Ascending aorta (tissue), 2 donors: ENCODE results near the gene C1orf232. TPM values are rescaled to one million over a fixed set of nuclear protein-coding genes. Genes with fewer than 3 reads are reported as not detected.

ENCODE experiments used
- DNase-seq, 2 donors: peaks; one replicate each; pipeline ENCODE4 v3.0.0-alpha.2; 2019; ENCODE audit warnings: low spot score in 2 of 2
- H3K27ac ChIP-seq, 2 donors: fragments of 200-600 bp; sonication (generic); one replicate each; pipeline ENCODE4 v1.5.1; 2016 to 2017; ENCODE audit warnings: mild to moderate bottlenecking in 1 of 2
- H3K27me3 ChIP-seq: fragments of 200-600 bp; sonication (generic); one replicate; pipeline ENCODE4 v1.5.1; 2017
- H3K36me3 ChIP-seq, 2 donors: fragments of 200-600 bp; sonication (generic); one replicate each; pipeline ENCODE4 v1.5.1; 2016
- H3K4me1 ChIP-seq, 2 donors: fragments of 200-600 bp; sonication (generic); one replicate each; pipeline ENCODE4 v1.5.1; 2016 to 2017; ENCODE audit warnings: mild to moderate bottlenecking in 1 of 2
- H3K4me3 ChIP-seq, 2 donors: fragments of 200-600 bp; sonication (generic); one replicate each; pipeline ENCODE4 v1.5.1; 2016 to 2017; ENCODE audit warnings: mild to moderate bottlenecking in 1 of 2
- H3K9me3 ChIP-seq, 2 donors: fragments of 200-600 bp; sonication (generic); one replicate each; pipeline ENCODE4 v1.5.1; 2016
- intact Hi-C: fragments of 100-400 bp; cut with DNase I; formaldehyde crosslinking; loops from one replicate; pipeline ENCODE4 v1.15.1; 2023
- total RNA-seq: library from RNA; depleted of rRNA; stranded (reverse); fragments of >200 nt; gene quantifications from one replicate; pipeline ENCODE4 v1.1.0, GENCODE V29; 2016
- TF ChIP-seq, protein P1 (sequence below), 3 experiments: fragments of 200-600 bp in 2 of 3; fragments of 450-650 bp in 1 of 3; sonication (generic) in 2 of 3; IDR thresholded peaks; one replicate each; pipeline ENCODE4 v1.5.1; 2016 to 2019; ENCODE audit warnings: antibody characterized with exemption in 3 of 3, mild to moderate bottlenecking in 1 of 3, moderate library complexity in 1 of 3

The C1orf232 gene
- total RNA-seq, 1 donor from 2014 or later, result not detected

DNA sequence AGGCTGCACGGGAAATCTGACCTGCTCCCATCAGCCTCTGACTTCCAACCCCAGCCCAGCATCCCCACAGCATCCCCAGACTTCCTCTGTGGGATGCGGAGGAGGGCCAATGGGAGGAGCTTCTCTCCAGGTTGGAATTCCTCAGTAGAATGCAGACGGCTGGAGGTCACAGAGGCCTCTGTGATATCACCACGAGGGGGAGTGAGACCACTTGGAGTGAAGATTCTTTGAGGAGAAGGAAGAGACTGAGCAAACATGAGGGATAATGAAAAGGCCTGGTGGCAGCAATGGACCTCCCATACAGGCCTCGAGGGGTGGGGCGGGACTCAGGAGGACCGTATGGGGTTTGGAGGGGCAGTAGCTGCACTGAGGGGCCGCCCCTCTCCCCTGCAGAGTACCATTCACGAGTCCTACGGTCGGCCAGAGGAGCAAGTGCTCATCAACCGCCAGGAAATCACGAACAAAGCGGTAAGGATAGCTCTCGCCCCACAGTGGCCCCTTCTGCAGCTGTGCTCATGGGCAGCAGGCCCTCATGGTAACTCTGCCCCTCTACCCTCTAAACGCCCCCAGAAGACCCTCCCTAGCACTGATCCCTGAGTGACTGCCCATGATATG, 21.7 kb upstream of the C1orf232 start, which contains the start of gene CATSPER4:
TSS of gene CATSPER4 (plus strand) at position 230 of the 615 bp plus-strand sequence. CDS start at position 256, 26 bp downstream.
- intact Hi-C loops, result no loop called here

DNA sequence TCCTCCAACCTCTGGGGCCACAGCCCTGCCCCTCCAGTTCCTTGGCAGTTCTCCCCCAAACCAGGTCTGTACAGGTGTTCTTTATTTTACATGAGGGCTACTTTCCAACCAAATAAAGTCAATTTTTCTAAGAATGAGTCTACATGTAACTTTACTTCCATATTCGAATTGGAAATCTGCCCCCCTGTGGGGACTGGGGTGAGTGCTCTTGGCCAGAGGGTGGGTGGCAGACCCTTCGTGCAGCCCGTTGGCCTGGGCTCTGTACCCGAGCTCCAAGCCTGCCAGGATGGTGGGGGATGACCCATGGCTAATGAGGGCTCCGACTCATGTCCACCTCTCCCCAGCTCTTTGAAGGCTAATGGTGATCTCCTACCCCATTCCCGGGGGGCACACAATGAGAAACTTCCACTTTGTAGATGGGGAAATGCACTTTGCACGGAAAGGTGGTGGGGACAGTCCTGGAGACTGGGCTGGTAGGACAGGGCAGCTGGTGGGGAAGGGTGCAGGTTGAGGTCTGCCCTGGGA, 21.1 kb upstream of the C1orf232 start:
- DNase-seq, result no peak
- no peak overlapping the region for H3K4me3 ChIP-seq
- TF ChIP-seq, protein P1, sequence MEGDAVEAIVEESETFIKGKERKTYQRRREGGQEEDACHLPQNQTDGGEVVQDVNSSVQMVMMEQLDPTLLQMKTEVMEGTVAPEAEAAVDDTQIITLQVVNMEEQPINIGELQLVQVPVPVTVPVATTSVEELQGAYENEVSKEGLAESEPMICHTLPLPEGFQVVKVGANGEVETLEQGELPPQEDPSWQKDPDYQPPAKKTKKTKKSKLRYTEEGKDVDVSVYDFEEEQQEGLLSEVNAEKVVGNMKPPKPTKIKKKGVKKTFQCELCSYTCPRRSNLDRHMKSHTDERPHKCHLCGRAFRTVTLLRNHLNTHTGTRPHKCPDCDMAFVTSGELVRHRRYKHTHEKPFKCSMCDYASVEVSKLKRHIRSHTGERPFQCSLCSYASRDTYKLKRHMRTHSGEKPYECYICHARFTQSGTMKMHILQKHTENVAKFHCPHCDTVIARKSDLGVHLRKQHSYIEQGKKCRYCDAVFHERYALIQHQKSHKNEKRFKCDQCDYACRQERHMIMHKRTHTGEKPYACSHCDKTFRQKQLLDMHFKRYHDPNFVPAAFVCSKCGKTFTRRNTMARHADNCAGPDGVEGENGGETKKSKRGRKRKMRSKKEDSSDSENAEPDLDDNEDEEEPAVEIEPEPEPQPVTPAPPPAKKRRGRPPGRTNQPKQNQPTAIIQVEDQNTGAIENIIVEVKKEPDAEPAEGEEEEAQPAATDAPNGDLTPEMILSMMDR (IDR thresholded peaks at IDR 0.05), result no peak
- H3K27ac ChIP-seq, result no peak overlapping the region
- peaks cover 0 to 2% of the 10 kb centered on the region in 2 donors for H3K36me3 ChIP-seq
- intact Hi-C loops, result no loop called here
- H3K4me1 ChIP-seq, result no peaks in the 10 kb centered on the region
- H3K27me3 ChIP-seq, result no peaks in the 10 kb centered on the region
- H3K9me3 ChIP-seq, result no peaks in the 10 kb centered on the region

More for the DNA sequence above, 21.7 kb upstream of the C1orf232 start, which contains the start of gene CATSPER4:
- no peaks in the 10 kb centered on the region for H3K27me3 ChIP-seq
- H3K9me3 ChIP-seq, result no peaks in the 10 kb centered on the region
- H3K4me3 ChIP-seq, result no peak within 1 kb of the TSS
- no peak for DNase-seq
- no peaks in the 10 kb centered on the region for H3K4me1 ChIP-seq
- peaks cover 0 to 2% of the 10 kb centered on the region in 2 donors for H3K36me3 ChIP-seq
- H3K27ac ChIP-seq, result no peak within 1 kb of the TSS
- TF ChIP-seq, protein P1 (IDR thresholded peaks at IDR 0.05), result no peak

GRCh38 chr1:26189331-26189730, 20.6 kb upstream of the C1orf232 start:
- Histone ChIP-seq H3K27me3 (no peaks in the 10 kb centered on the region), H3K9me3 (no peaks in the 10 kb centered on the region), H3K4me3 (no peak overlapping the region), H3K4me1 (no peaks in the 10 kb centered on the region), H3K36me3 (peaks cover 0 to 2% of the 10 kb centered on the region in 2 donors), H3K27ac (no peak overlapping the region)
- DNase-seq, result no peak
- intact Hi-C loops, result no loop called here
- TF ChIP-seq, protein P1 (IDR thresholded peaks at IDR 0.05), result no peak

- TF ChIP-seq, protein P1 (IDR thresholded peaks at IDR 0.05), result no peak
- H3K4me3 ChIP-seq, result no peak overlapping the region
- no peak overlapping the region for H3K27ac ChIP-seq
- no peaks in the 10 kb centered on the region for H3K27me3 ChIP-seq
- no peaks in the 10 kb centered on the region for H3K4me1 ChIP-seq
- H3K9me3 ChIP-seq, result no peaks in the 10 kb centered on the region
- no peak for DNase-seq
- intact Hi-C loops, result no loop called here
- peaks cover 0 to 2% of the 10 kb centered on the region in 2 donors for H3K36me3 ChIP-seq
Observed at GRCh38 chr1:26188477-26188876, 19.7 kb upstream of the C1orf232 start.

DNA sequence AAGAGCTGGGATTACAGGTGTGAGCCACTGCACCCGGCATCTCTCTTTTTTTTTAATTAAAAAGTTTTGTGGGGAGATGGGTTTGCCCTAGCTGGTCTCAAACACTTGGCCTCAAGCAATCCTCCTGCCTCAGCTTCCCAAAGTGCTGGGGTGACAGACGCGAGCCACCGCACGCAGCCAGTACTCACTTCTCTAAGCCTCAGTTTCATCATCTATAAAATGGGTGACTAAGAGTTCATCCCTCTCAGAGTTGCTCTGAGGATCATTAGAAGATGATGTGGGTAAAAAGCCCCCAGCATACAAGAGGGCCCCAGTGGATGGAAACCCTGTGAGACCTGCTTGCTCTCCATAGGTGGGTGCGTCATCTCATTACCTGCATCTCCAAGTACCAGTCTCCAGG, 19.1 kb upstream of the C1orf232 start:
- Histone ChIP-seq H3K4me3 (no peak overlapping the region), H3K9me3 (no peaks in the 10 kb centered on the region), H3K27ac (no peak overlapping the region), H3K36me3 (peaks cover 0 to 2% of the 10 kb centered on the region in 2 donors), H3K4me1 (no peaks in the 10 kb centered on the region), H3K27me3 (no peaks in the 10 kb centered on the region)
- DNase-seq, result no peak
- intact Hi-C loops, result no loop called here
- TF ChIP-seq, protein P1 (IDR thresholded peaks at IDR 0.05), result no peak
